ENCODE data around the gene C2orf72. TPM values are rescaled to one million over a fixed set of nuclear protein-coding genes. Genes with fewer than 3 reads are reported as not detected.

C2orf72 gene
- total and polyA plus RNA-seq, 10 of the 15 experiments (the other 5 are each of a cell fraction or from before 2014, with no cell fraction given) = under 0.01 to 0.29 (median 0.10) TPM; not detected in 6

DNA sequence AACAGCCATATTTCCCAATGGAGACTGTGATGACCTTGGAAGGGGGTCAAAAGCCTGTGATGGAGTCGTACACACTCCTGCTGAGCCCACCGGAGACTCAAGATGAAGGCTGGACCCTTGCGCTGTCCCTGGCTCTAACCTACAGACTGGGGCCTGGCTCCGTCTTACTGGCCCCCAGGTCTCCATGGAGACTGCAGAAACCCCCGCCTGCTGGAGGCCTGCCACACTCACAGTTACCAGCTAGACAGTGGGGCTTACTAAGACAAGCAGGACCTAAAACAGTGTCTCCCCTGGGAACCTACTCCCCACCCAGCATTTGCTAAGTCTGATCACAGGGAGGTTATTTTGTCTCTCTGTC is 9.6 kb downstream of the C2orf72 start:
- Histone ChIP-seq H3K79me2 (ENCODE audit: control insufficient read depth, insufficient read depth, low read length) (no peaks in the 10 kb centered on the region), H3K27me3 (replicated peaks in 1 of 2; ENCODE audit: control insufficient read depth in 2 of 2, insufficient read depth in 2 of 2, low read length in 1 of 2) (peaks cover 0 to 2% of the 10 kb centered on the region in 2 experiments; a peak in 2 of 4 replicates), H3K4me3 (no peak overlapping the region), H3K9ac (ENCODE audit: control insufficient read depth, insufficient read depth, low read length) (no peak overlapping the region), H4K20me1 (ENCODE audit: control insufficient read depth, insufficient read depth) (no peaks in the 10 kb centered on the region), H3K36me3 (ENCODE audit: control insufficient read depth in 2 of 2, insufficient read depth in 2 of 2, low read length in 1 of 2) (no peaks in the 10 kb centered on the region), H3K4me1 (ENCODE audit: control insufficient read depth, insufficient read depth, low read length) (no peaks in the 10 kb centered on the region), H3K27ac (ENCODE audit: control insufficient read depth, insufficient read depth) (no peak overlapping the region), H3K4me2 (ENCODE audit: control insufficient read depth, insufficient read depth) (no peak overlapping the region), H3K9me3 (replicated peaks; ENCODE audit: control insufficient read depth, insufficient read depth, low read length) (no peaks in the 10 kb centered on the region), H2AFZ (ENCODE audit: control insufficient read depth, low read depth, low read length) (no peak overlapping the region)
- ChIA-PET RAD21 (ENCODE audit: unreplicated experiment) (no interaction called here), POLR2A (no interaction called here), SMC1A (ENCODE audit: uncharacterized antibody, unreplicated experiment) (interaction anchor here (1.0 kb wide), 1 partner anchor 222 kb away, joined by 3 read pairs; no protein-coding TSS in a partner anchor), CTCF (interaction anchor here (2.1 to 2.9 kb wide), 2 partner anchors 11 to 196 kb away, joined by 5 to 9 read pairs; partner anchors contain the start of gene PSMD1)
- no peak for DNase-seq (ENCODE audit: low read depth, low spot score)
- ATAC-seq = peak; percentile 52
- 37% methylated on average over 5 of the region's 5 CpGs for WGBS (ENCODE audit: insufficient coverage, insufficient replicate concordance, low lambda C conversion rate, missing lambda C conversion rate)
- no TSS peak for BruUV-seq (replicated peaks)
- TF ChIP-seq BRCA1 (IDR thresholded peaks at IDR 0.05; ENCODE audit: low read depth, low read length) = no peak
- TF ChIP-seq, protein P1, sequence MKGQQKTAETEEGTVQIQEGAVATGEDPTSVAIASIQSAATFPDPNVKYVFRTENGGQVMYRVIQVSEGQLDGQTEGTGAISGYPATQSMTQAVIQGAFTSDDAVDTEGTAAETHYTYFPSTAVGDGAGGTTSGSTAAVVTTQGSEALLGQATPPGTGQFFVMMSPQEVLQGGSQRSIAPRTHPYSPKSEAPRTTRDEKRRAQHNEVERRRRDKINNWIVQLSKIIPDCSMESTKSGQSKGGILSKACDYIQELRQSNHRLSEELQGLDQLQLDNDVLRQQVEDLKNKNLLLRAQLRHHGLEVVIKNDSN (IDR thresholded peaks at IDR 0.05; ENCODE audit: borderline replicate concordance, extremely low read length, insufficient read depth, low read depth, low read length) = no peak
- TF ChIP-seq, protein P2, sequence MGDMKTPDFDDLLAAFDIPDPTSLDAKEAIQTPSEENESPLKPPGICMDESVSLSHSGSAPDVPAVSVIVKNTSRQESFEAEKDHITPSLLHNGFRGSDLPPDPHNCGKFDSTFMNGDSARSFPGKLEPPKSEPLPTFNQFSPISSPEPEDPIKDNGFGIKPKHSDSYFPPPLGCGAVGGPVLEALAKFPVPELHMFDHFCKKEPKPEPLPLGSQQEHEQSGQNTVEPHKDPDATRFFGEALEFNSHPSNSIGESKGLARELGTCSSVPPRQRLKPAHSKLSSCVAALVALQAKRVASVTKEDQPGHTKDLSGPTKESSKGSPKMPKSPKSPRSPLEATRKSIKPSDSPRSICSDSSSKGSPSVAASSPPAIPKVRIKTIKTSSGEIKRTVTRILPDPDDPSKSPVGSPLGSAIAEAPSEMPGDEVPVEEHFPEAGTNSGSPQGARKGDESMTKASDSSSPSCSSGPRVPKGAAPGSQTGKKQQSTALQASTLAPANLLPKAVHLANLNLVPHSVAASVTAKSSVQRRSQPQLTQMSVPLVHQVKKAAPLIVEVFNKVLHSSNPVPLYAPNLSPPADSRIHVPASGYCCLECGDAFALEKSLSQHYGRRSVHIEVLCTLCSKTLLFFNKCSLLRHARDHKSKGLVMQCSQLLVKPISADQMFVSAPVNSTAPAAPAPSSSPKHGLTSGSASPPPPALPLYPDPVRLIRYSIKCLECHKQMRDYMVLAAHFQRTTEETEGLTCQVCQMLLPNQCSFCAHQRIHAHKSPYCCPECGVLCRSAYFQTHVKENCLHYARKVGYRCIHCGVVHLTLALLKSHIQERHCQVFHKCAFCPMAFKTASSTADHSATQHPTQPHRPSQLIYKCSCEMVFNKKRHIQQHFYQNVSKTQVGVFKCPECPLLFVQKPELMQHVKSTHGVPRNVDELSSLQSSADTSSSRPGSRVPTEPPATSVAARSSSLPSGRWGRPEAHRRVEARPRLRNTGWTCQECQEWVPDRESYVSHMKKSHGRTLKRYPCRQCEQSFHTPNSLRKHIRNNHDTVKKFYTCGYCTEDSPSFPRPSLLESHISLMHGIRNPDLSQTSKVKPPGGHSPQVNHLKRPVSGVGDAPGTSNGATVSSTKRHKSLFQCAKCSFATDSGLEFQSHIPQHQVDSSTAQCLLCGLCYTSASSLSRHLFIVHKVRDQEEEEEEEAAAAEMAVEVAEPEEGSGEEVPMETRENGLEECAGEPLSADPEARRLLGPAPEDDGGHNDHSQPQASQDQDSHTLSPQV (IDR thresholded peaks at IDR 0.05) = no peak
- TF ChIP-seq KLF5 (IDR thresholded peaks at IDR 0.05; ENCODE audit: partially characterized antibody) = no peak
- TF ChIP-seq ETV6 (conservative IDR thresholded peaks at IDR 0.05 in 1 of 2, IDR thresholded peaks at IDR 0.05 in 1 of 2; ENCODE audit: borderline replicate concordance in 1 of 2, low read depth in 1 of 2) = no peak
- no peak for TF ChIP-seq ZNF274 (IDR thresholded peaks at IDR 0.05; ENCODE audit: insufficient read depth, insufficient read length)
- no peak for TF ChIP-seq CREM (IDR thresholded peaks at IDR 0.05; ENCODE audit: low read depth)
- no peak for TF ChIP-seq ASH2L (IDR thresholded peaks at IDR 0.05; ENCODE audit: borderline replicate concordance, low read depth)
- TF ChIP-seq PAX5 (IDR thresholded peaks at IDR 0.05; ENCODE audit: borderline replicate concordance, low read depth, low read length) = no peak
- no peak for TF ChIP-seq SUZ12 (IDR thresholded peaks at IDR 0.05; ENCODE audit: unreplicated experiment)
- TF ChIP-seq TBL1XR1 (IDR thresholded peaks at IDR 0.05; ENCODE audit: low read depth, low read length) = no peak
- no peak for TF ChIP-seq NFIC (IDR thresholded peaks at IDR 0.05; ENCODE audit: low read depth, low read length)
- in situ Hi-C loops (cut with MboI) (no loop called here), intact Hi-C loops (cut with micrococcal nuclease; ENCODE audit: unreplicated experiment) (no loop called here)
- FAIRE-seq = no peak

Measured in GM12878 (cell line).